Right lobe of liver (tissue), 6 donors: ENCODE data around the gene ASPRV1. TPM values are rescaled to one million over a fixed set of nuclear protein-coding genes. Genes with fewer than 3 reads are reported as not detected.
"Not testable (repeated sequence)": the region's sequence is repeated elsewhere in the genome, so short reads cannot be mapped to it uniquely, and the experiment has no call there.

Source experiments
- ATAC-seq, 4 donors: fragments of 200-7000 bp; cut with Tn5 transposase; one replicate each; pipeline ENCODE4 v1.9.1; 2020; ENCODE audit warnings: mild to moderate bottlenecking in 4 of 4, moderate library complexity in 4 of 4
- DNase-seq, 3 donors: peaks; one replicate each; pipeline ENCODE4 v3.0.0-alpha.2; 2020
- H3K27ac ChIP-seq, 3 donors: fragments of 200-600 bp; one replicate each; pipeline ENCODE4 v1.8.0; 2022
- H3K27me3 ChIP-seq, 2 donors: fragments of 200-600 bp; one replicate each; pipeline ENCODE4 v1.8.0; 2022
- H3K36me3 ChIP-seq, 4 donors: fragments of 200-600 bp; sonication (generic) in 1 of 4; one replicate each; pipeline versions ENCODE4 v1.5.1 to v1.8.0; 2017 to 2022; ENCODE audit warnings: control low read depth in 1 of 4
- H3K4me1 ChIP-seq, 4 donors: fragments of 200-600 bp; sonication (generic) in 1 of 4; one replicate each; pipeline versions ENCODE4 v1.5.1 to v1.8.0; 2017 to 2022; ENCODE audit warnings: control low read depth in 1 of 4
- H3K4me3 ChIP-seq, 3 donors: fragments of 200-600 bp; one replicate each; pipeline ENCODE4 v1.8.0; 2022
- H3K9me3 ChIP-seq, 4 donors: fragments of 200-600 bp; sonication (generic) in 1 of 4; one replicate each; pipeline versions ENCODE4 v1.5.1 to v1.8.0; 2017 to 2022; ENCODE audit warnings: control low read depth in 1 of 4
- CTCF ChIP-seq, 4 donors: fragments of 200-600 bp in 3 of 4; fragments of 450-650 bp in 1 of 4; IDR thresholded peaks; one replicate each; pipeline versions ENCODE4 v1.5.1 to v1.8.0; 2016 to 2022; ENCODE audit warnings: antibody characterized with exemption in 4 of 4, mild to moderate bottlenecking in 2 of 4
- POLR2A ChIP-seq: fragments of 450-650 bp; IDR thresholded peaks from one replicate; pipeline ENCODE4 v1.6.1; 2017; ENCODE audit warnings: antibody characterized with exemption, mild to moderate bottlenecking
- WGBS: methylation state at CpG from one replicate; pipeline ENCODE4 v1.1.6; 2018; ENCODE audit warnings: low coverage, low lambda C conversion rate; ENCODE audit not compliant: insufficient coverage; ENCODE audit errors: missing lambda C conversion rate; 5-methylcytosine and 5-hydroxymethylcytosine counted together
- intact Hi-C, 2 donors: fragments of 100-400 bp; cut with DNase I; formaldehyde crosslinking; loops; one replicate each; pipeline versions ENCODE4 v1.11.2 to v1.14.1; 2022
- total RNA-seq, 6 experiments: library from RNA; depleted of rRNA in 2 of 6; stranded (reverse); fragments of >200 nt in 2 of 6; fragmentation: NEBNext Ultra II Directional in 3 of 6; extraction: Animal tissue kit (Norgen Biotek cat#: 25700) in 3 of 6; gene quantifications; one replicate each; pipeline versions ENCODE4 v1.1.0 to v1.2.4, GENCODE V29; 2016 to 2023
- donor health status: DM: no; HTN: yes; CAD: no.
- donor health status: DM: no; HTN: no; CAD: no.
- donor health status: DM: no; HTN: no; CAD: no.
- donor health status: DM: no; HTN: yes; CAD: no.
- donor health status: DM: no; HTN: yes; CAD: no.

Gene ASPRV1
- total RNA-seq, 6 experiments from 2014 or later: 0.31 to 0.98 (median 0.59) TPM

- 90% methylated on average over 1 of the region's 6 CpGs for WGBS
- DNase-seq: peak in 1 of 3 donors; percentile 42
- Histone ChIP-seq H3K27me3 (no peaks in the 10 kb centered on the region), H3K4me3 (no peak overlapping the region), H3K27ac (no peak overlapping the region), H3K4me1 (no peaks in the 10 kb centered on the region), H3K9me3 (no peaks in the 10 kb centered on the region), H3K36me3 (no peaks in the 10 kb centered on the region)
- ATAC-seq: no peak
- no peak for TF ChIP-seq POLR2A
- TF ChIP-seq CTCF (IDR thresholded peaks at IDR 0.05): no peak
- intact Hi-C loops: no loop called here
These were observed 41.8 kb upstream of the ASPRV1 start for GRCh38 chr2:70003093-70003830.

GRCh38 chr2:70002241-70002899, 40.9 kb upstream of the ASPRV1 start:
- Histone ChIP-seq H3K27me3 (no peaks in the 10 kb centered on the region), H3K36me3 (no peaks in the 10 kb centered on the region), H3K4me3 (no peak overlapping the region), H3K9me3 (no peaks in the 10 kb centered on the region), H3K4me1 (no peaks in the 10 kb centered on the region), H3K27ac (no peak overlapping the region)
- 40% methylated on average over 1 of the region's 2 CpGs for WGBS
- no peak for TF ChIP-seq CTCF (IDR thresholded peaks at IDR 0.05)
- TF ChIP-seq POLR2A: no peak
- intact Hi-C loops: no loop called here
- no peak for ATAC-seq
- peak in 1 of 3 donors; percentile 39 for DNase-seq

- H3K9me3 ChIP-seq, H3K36me3 ChIP-seq, ATAC-seq, H3K27ac ChIP-seq, H3K27me3 ChIP-seq, H3K4me3 ChIP-seq, intact Hi-C loops, H3K4me1 ChIP-seq: not testable (repeated sequence)
- 90% methylated on average over 2 of the region's 6 CpGs for WGBS
- peak in 1 of 3 donors; percentile 32 for DNase-seq
These were observed 39.1 kb upstream of the ASPRV1 start for GRCh38 chr2:70000529-70000928.

GRCh38 chr2:69998761-69999160, 37.3 kb upstream of the ASPRV1 start:
- TF ChIP-seq POLR2A (no peak), CTCF (IDR thresholded peaks at IDR 0.05) (no peak)
- no peak for ATAC-seq
- Histone ChIP-seq H3K27me3 (no peaks in the 10 kb centered on the region), H3K4me3 (no peak overlapping the region), H3K9me3 (no peaks in the 10 kb centered on the region), H3K36me3 (no peaks in the 10 kb centered on the region), H3K27ac (no peak overlapping the region), H3K4me1 (no peaks in the 10 kb centered on the region)
- intact Hi-C loops: no loop called here
- peak in 1 of 3 donors; percentile 43 for DNase-seq
- 93% methylated on average over 5 of the region's 6 CpGs for WGBS
